Stimulated activated CD8-positive, alpha-beta memory T cell treated with anti-CD3 and anti-CD28 coated beads, Interleukin-4, amount 100 ng/mL, for 1 hour (primary cell): Measurements from ENCODE around the gene TMEM170A.
"Not testable (repeated sequence)": the region's sequence is repeated elsewhere in the genome, so short reads cannot be mapped to it uniquely, and the experiment has no call there.

ENCODE experiments used
- DNase-seq, 2 donors: peaks; one replicate each; pipeline ENCODE4 v3.0.0-alpha.2; 2020; ENCODE audit warnings: low read depth in 2 of 2, low spot score in 1 of 2

Gene TMEM170A

DNA sequence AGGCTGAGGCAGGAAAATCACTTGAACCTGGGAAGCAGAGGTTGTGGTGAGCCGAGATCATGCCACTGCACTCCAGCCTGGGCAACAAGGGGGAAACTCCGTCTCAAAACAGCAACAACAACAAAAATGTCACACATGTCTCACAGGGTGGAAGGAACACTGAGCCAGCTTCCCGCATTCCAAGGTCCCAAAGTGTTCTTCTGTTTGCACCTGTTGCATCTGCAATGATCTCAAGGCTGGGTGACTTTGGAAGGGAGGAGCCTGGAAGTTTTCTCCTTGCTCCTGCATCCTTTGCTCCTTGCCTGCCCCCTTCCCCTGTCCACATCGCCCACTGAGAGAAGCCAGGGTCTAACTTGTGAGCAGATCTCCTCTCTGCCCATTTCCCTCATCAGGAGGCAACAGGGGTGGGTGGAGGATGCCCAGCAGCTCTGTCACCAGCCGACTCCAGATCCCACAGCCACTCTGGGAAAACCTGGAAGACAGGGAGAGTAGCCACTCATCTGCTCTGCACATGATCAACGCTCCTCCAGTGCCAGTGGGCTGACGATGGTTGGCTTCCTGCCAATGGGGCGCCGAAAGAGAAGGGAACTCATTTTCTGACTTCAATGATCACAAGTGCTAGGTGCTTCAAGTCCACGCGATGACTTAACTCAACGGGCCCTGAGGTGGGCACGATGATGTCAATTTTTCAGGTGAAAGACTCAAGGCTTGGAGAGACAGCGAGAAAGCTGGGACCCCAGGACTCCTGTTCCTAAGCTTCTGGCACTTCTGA, 18.1 kb upstream of the TMEM170A start:
- no peak for DNase-seq

DNA sequence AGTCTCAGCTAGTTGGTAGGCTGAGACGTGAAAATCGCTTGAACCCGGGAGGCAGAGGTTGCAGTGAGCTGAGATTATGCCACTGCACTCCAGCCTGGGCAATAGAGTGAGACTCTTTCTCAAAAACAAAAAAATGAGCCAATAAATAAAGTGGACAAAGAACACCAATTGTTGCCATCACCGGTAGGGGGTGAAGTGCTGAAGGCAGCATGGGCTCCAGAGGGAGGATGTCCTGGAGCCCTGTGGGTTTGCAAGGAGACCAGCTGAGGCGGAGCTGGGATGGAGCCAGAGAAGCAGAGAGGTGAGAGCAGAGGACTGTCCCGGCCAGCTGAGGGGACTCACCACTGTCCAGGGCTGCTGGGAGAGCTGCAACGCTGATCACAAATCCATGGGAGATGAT, 17.0 kb upstream of the TMEM170A start:
- no peak for DNase-seq

DNA sequence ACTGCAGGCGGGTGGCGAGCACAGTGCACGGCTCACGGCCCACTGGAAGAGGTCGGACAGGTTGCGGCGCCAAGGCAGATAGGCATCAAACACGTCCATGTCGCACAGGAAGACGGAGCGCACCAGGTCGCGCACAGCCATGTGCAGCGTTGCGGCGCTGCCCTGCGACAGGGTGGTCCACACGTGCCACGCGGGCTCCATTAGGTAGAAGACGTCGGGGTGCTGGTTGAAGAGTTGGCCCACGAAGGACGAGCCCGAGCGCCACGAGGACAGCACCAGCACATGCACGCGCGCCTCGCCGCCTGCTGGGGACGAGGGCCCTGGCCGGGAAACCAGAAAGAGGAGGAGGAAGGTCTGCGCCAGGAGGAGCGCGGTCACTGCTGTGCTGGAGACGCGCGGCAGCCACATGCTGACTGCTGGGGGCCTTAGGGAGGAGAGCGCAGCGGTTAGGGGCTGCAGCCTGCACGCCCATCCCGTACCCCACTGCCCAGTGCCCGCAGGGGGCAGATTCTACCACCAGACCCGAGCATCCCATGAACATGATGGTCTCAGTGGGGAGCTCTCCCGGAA, 15.0 kb upstream of the TMEM170A start:
- no peak for DNase-seq

DNA sequence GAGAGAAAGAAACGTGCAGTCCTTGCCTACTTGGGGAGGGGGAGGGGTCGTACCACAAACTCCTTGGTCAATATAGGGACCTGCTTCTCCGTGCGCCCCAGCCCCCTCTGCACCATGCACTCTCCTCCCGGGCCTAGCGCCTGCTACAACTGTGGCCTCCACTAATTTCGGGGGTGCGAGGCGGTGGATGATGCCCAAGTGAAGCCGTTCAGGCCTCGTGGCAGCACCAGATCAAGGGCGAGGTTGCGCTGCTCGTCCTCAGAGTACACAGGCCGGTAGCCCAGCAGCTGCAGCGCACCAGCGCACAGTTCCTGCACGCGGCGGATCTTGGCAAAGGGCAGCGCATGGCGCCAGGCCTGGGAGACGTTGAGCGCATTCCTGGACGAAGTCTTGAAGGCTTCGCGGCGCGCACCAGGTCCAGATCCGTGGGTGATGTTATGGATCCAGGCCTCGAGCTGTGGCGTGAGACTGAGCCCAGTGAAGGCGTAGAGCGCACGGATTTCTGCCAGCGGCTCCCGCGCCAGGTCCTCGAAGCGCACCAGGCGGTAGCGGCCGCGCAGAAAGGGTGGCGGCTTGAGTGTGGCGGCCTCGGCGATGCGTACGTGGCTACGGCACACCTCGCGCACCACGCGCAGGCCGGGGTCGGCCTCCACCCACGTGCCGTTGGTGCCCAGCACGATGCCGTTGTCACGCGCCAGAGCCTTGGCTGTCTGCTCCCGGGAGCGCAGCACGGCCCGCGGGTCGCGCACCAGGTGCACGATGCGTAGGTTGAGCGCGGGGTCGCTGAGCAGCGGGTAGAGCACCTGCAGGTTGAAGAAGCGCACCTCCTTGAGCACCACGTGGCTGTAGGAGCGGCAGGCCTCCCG, 14.2 kb upstream of the TMEM170A start:
- DNase-seq: no peak

DNA sequence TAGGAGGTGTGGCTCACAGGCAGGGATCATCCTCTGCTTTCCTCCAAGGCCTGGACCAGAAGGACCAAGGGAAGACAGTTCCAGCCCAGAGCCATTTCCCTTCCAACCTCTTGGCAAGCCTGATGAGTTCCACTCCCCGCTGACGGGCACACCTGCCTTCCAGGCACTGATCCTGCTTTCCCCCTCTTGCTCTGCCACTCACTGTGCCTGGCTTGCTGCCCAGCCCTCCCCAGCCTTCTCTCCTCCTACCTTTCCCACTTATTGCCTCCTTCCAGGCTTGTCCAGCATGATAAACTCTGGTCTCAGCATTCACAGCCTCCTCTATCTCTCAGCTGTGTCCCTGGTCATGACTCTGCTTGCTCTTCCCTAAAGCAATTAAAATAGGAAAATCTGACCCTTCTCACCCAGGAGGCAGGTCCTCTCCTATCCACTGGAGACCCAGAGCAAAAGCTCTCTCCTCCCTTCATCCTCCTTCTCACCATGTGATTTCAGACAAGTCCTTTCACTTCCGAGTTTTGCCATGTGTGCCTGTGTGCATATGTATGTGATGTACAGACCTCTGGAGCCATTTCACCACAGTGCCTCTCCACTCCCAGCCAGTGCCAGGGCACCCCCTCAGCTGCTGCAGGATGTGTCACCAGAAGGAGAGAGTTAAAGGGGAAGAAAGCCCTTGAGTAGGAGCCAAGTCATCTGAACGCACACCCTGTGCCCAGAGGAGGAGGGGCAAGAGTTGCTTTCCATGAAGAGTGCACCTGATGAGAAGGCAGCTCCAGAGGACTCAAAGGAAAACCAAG, 13.4 kb upstream of the TMEM170A start:
- DNase-seq: no peak

DNA sequence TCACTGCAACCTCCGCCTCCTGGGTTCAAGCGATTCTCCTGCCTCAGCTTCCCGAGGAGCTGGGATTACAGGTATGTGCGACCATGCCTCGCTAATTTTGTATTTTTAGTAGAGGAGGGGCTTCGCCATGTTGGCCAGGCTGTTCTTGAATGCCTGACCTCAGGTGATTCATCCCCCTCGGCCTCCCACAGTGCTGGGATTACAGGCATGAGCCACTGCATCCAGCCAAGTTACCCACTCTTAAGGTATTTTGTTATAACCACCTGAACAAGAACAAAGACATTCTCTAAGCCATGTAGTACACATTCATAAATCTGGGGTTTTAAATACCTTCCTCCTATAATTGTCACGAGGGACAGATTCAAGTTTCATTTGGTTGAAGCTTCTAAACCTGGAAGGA, 12.3 kb upstream of the TMEM170A start:
- no peak for DNase-seq

DNA sequence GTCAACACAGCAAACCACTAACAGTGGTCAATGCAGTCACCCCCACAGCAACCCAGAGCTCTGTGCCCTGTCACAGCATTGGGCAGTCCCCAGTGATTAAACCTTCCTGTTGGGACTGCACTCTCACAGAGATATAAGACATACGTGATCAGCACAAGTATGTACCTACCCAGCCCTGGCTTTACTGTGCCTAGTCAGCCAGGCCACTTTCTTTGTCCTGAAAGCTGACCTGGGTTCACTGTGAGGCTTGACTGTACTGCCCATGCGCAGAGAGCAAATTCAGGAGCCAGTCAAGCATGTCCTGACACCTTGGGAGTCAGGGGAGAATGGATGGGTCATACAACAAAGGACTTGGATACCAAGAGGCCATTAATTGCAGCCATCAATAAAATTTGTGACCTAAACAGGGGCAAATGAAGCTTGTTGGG, 10.9 kb upstream of the TMEM170A start:
- no peak for DNase-seq

DNA sequence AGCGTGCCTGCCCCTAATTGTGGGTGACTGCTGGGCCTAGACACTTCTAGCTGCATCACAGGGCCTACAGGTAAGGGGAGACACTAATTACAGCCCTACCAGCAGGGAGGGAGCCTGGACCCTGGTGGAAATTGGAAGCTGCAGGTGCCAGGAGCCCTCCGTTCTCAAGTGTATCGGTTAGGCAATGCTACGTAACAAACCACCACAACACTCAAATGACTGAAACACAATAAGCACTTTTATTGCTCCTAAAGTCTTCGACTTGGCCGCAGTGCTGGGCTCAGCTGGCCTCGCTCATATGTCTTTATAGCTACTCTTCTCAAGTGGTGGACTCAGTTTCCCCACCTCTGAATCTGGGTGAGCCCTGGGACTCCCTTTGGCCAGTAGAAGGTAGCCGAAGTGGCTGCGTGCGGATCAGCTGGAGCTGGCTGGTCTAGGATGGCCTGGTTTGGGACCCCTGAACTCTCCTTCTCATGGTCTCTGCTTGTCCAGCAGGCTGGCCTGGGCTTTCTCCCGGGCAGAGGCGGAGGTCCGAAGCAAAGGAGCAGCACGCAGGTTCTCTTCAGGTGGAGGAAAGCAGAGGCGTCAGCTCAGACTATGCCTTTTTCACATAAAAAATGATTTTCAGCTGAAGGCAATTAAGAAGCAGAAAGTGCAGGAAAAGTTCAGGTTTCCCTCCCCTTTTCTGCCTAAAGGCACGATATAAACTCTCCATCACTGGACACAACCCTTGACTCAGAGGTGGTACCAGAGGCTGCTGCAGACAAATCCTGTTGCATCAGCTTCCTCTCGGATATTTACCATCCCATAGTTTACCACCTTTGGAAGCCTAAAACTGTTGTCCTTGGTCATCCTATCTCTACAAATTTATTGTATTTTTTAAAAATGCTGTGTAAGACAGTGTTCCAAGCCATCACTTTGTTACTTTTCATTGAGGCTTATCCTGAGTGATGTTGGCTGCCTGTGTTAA, 8.7 kb upstream of the TMEM170A start:
- DNase-seq: no peak

DNA sequence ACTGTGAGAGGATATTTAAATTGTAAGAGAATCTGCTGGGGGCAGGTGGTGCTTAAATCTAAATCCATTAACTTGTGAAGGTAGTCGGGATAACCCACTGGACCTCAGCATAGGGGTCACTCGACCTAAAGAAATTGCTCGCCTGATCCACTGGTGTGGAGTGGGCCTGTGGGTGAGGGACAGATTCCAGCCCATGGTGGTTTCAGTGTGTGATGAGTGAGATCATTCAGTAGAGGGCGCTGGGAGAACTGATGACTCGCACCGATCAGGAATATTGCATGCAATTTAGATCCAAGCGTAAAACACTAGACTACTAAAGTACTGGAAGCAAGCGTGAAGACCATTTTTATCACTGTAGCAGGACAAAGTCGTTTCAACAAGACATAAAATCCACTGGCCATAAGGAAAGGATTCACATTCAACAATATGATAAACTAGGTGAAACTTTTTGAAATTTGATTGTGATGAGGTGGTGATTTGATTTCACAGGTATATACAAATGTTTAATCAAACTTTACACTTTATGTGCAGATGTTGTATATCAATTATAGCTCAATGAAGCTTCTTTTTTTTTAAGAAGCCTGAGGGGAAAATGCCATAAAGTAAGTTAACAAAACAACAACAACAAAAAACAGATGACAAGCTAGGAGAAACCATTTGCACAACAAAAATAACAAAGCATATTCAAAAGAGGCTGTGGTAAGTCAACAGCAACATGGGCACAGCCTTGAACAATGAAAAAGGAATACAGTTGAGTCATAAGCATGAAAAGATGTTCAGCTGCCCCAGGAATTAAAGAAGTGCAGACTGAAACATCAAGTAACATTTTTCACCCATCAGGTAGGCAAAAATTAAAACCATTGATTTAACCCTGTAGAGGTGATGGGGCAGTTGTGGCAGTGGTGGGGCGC, 7.5 kb upstream of the TMEM170A start:
- DNase-seq: peak in 1 of 2 donors; percentile 13

DNA sequence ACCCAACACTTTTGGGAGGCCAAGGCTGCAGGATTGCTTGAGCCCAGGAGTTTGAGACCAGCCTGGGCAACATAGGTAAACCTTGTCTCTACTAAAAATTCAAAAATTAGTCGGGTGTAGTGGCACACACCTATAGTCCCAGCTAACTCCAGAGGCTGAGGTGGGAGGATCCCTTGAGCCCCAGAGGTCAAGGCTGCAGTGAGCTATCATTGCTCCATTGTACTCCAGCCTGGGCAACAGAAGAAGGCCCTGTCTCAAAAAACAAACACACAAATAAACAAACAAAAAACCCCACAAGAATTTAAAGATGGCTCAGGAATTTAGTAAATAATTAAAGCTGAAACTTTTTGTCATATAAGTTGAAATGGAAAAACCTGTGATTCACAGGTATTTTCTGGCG, 2.3 kb upstream of the TMEM170A start:
- DNase-seq: no peak

DNA sequence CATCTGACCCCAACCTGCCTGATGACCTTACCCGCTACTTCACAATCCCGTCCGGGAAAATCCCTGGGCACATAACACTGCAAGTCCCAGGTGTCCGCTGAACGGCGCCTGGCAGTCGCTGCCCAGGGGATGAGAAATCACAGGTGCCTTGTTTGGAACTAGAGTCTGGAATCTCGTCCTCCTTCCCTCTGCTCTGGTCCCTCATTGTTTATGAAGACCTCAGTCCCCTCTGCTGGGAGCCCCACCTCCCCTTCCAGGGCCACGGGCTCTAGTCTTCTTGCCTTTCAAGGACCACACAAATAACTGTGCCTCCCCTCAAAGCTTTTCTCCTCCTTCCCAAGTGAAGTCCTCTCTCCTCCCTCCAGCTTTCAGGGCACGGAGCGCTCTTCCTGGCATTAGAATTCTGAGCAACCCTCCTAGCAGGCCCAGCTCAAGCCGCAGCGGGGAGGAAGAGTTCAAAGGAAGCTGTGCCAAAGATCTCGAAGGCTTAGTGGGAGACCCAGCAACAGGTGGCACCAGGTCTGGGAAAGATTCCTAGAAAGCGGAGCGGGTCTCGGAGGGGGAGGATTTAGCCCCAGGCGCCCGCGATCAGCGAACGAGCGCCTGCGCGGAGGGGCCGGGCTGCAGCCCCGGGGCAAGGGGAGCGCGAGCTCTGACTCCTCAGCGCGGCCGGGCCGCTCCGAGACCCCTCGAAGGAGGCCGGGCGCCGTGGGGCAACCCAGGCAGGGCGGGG, 934 bp downstream of the TMEM170A start:
- not testable (repeated sequence) for DNase-seq

DNA sequence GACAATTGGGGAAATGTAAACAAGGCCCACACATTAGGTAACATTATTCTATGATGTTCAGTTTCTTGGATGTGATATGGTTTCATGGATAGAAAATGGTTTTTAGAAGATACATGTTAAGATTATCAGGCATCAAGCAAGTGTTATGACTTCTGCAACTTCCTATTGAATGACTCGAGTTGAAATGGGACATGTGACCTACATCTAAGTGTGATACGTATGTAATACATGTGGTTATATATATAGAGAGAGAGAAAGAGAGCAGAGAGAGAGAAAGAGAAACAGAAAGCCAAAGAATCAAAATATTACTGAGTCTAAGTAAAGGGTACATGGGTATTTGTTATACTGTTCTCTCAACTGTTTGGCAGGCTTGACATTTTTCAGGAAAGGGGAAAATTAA, 1.7 kb downstream of the TMEM170A start:
- no peak for DNase-seq

DNA sequence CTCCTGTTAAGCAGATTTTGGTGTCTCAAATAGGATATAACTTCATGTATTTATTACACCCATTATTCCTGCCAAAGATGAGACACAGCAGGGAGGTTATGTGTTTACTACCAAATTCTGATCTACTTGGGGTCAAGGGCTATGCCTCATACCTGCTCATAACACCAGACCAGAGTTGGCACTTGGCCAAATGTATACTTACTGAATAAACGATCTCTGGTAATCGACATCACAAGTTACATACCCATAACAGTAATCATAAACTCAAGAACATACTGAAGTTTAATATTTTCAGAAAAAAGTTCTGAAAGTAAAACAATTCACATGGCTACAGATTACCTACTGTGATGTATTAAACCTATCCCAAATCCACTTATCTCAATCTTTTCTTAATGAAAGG, 2.9 kb downstream of the TMEM170A start:
- no peak for DNase-seq

DNA sequence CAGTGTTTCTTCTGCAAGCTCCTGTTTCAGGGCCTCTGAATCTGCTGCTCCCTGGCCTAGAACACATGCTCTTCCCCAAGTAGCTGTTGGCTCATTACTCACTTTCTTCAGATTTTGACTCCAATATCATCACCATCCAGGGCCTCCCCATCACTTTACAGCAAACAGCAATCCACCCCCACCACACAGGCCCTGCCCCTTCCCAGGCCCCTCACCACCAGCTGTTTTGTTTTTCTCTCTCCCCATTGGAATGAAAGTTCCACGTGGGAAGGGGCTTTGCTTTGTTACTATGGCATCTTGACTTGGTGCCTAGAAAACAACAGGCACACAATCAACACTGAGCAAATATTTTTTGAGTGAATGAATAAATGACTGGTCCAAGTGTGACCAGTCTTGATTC, 4.0 kb downstream of the TMEM170A start:
- DNase-seq: no peak

DNA sequence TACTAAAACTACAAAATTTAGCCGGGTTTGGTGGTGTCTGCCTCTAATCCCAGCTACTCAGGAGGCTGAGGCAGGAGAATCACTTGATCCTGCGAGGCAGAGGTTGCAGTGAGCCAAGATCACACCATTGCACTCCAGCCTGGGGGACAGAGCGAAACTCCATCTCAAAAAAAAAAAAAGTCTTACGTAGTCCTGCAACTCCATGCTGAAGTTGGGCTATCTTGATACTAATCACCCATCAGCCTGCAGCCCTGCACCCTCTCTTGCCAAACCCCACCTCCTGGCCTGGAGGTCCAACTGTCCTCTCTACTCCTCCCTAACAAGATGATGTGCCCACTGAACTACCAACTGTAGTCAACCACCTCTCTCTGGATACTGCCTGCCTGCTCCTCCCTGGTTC, 4.8 kb downstream of the TMEM170A start:
- DNase-seq: no peak

DNA sequence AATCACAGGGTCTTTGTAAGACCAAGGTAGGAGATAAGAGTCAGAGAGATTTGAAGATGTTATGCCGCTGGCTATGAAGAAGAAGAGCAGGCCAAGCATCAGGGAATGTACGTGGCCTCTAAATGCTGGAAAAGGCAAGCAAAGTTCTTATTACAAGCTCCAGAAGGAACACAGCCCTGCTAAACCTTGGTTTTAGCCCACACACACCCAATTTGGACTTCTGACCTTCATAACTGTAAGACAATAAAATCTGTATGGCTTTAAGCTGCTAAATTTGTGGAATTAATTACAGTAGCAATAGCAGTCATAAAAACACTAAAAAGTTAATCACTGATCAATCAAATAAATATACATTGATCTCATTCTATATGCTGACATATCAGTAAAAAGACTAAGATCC, 6.0 kb downstream of the TMEM170A start:
- DNase-seq: no peak

DNA sequence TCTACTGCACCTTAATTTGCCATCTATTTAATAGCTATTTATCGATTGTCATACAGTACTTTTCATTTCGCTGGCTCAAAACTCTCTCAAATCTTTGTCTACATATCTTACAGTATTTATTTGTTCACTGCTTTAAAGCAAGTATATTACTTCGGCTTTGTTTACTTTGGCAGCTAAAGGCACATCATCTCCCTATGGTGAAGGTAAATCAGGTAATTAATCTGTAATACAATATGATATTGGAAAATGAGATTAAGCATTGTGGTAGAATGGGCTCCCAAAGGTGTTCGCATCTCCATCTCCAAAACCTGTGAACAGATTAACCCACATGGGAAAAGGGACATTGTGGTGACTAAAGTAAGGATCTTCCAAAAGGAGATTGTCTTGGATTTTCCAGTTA, 6.5 kb downstream of the TMEM170A start:
- DNase-seq: no peak

DNA sequence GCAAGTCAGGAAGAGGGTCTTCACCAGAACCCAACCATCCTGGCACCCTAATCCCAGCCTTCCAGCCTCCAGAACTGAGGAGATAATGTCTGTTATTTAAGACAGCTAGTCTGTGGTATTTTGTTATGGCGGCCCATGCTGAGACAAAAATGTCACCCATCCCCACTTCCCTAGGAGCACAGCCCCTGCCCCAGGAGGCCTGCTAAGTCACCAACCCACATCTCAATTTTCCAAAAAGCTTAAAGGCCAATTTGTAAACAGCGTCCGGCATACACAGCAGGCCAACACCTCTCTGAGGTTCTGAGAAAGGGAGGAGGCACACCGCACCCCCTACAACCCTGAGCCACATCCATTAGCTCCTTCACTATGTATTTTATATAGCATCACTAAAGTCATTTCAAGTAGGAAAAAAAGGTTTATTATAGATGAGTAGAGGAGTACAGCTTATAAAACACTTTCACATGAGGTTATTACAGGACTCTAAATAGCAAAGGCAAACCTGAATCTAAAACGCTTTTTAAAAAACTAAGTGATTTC, 6.9 kb downstream of the TMEM170A start:
- no peak for DNase-seq
